Measurements from ENCODE around the gene ZNF519. TPM values are rescaled to one million over a fixed set of nuclear protein-coding genes. Genes with fewer than 3 reads are reported as not detected.

Gene ZNF519
- total and polyA plus RNA-seq, 2 donors (not counting 1 experiment from before 2014, with no cell fraction given) = 5.4 to 19.5 TPM

DNA sequence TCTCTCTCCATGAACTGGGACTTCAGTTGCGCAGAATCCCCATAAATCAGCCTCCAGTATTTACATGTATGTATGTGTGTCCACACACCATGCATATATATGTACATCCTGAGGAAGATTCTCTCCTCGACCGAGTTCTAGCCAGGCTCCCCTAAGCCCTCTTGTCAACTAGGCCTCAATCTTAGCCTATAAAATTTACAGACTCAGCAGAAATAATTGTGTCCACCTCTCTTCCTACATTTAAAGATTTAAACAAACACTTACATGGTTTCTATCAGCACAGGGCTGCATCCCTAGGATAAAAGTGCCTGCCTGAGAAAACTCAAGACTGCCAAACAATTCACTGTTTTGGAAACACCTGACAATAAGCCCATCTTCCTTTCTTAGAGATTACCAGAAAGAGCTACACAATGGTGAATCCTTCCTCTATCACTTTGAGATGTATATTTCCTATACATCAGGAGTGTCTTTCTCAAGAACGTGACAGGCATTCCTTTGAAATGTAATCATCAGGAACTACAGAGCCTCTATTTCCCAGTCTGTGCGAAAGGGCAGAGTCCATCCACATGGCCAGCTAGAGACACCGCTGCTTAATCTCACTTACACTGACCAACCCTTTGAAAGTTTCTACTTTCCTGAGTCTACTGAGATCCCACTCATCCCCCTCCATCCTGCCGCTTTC, 39.5 kb downstream of the ZNF519 start:
- no peak overlapping the region for H3K27ac Mint-ChIP-seq
- WGBS (ENCODE audit: insufficient coverage) = 87% methylated on average over 3 of the region's 7 CpGs
- no peaks in the 10 kb centered on the region for H3K36me3 ChIP-seq (replicated peaks in 1 of 2; ENCODE audit: control extremely low read depth in 1 of 2, control insufficient read depth in 1 of 2, extremely low read depth in 1 of 2, insufficient read depth in 2 of 2, low read length in 1 of 2)
- H3K9ac ChIP-seq (ENCODE audit: low read length) = no peak overlapping the region
- no peak overlapping the region for H3K4me2 ChIP-seq (replicated peaks; ENCODE audit: low read depth, low read length, poor library complexity, severe bottlenecking)
- intact Hi-C loops (cut with micrococcal nuclease) = no loop called here
- H3K4me3 ChIP-seq (ENCODE audit: control extremely low read depth in 1 of 5, extremely low read depth in 1 of 5, insufficient read depth in 1 of 5, low read depth in 2 of 5, low read length in 4 of 5) = no peak overlapping the region
- H3K27me3 ChIP-seq (replicated peaks in 1 of 4; ENCODE audit: control extremely low read depth in 1 of 4, control insufficient read depth in 3 of 4, insufficient read depth in 4 of 4, low read length in 3 of 4) = no peaks in the 10 kb centered on the region
- H3K9me3 ChIP-seq (ENCODE audit: control extremely low read depth in 1 of 3, control insufficient read depth in 2 of 3, insufficient read depth in 1 of 3, low read length in 2 of 3) = peaks cover 0 to 4% (median 0%) of the 10 kb centered on the region in 3 donors
- ChIA-PET POLR2A (no interaction called here), CTCF (no interaction called here)
- H3K9me3 Mint-ChIP-seq (ENCODE audit: insufficient read depth) = no peaks in the 10 kb centered on the region
- no peak overlapping the region for H3K27ac ChIP-seq (ENCODE audit: low read length in 2 of 2)
- no peaks in the 10 kb centered on the region for H4K20me1 ChIP-seq (ENCODE audit: control insufficient read depth, insufficient read depth, low read length, poor library complexity, severe bottlenecking)
- TF ChIP-seq EZH2 (IDR thresholded peaks at IDR 0.05; ENCODE audit: borderline replicate concordance, insufficient read depth, low read depth, low read length, poor library complexity, severe bottlenecking) = no peak
- TF ChIP-seq, protein P1, sequence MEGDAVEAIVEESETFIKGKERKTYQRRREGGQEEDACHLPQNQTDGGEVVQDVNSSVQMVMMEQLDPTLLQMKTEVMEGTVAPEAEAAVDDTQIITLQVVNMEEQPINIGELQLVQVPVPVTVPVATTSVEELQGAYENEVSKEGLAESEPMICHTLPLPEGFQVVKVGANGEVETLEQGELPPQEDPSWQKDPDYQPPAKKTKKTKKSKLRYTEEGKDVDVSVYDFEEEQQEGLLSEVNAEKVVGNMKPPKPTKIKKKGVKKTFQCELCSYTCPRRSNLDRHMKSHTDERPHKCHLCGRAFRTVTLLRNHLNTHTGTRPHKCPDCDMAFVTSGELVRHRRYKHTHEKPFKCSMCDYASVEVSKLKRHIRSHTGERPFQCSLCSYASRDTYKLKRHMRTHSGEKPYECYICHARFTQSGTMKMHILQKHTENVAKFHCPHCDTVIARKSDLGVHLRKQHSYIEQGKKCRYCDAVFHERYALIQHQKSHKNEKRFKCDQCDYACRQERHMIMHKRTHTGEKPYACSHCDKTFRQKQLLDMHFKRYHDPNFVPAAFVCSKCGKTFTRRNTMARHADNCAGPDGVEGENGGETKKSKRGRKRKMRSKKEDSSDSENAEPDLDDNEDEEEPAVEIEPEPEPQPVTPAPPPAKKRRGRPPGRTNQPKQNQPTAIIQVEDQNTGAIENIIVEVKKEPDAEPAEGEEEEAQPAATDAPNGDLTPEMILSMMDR (IDR thresholded peaks at IDR 0.05) = no peak
- no peaks in the 10 kb centered on the region for H3K27me3 Mint-ChIP-seq
- ATAC-seq (ENCODE audit: low read depth) (no peak), DNase-seq (no peak)
- no peaks in the 10 kb centered on the region for H3K4me1 Mint-ChIP-seq
- H3K4me1 ChIP-seq (ENCODE audit: control insufficient read depth in 2 of 2, insufficient read depth in 2 of 2, low read length in 2 of 2) = no peaks in the 10 kb centered on the region
- H3K79me2 ChIP-seq (ENCODE audit: control insufficient read depth, insufficient read depth, low read length) = no peaks in the 10 kb centered on the region
- no peak overlapping the region for H2AFZ ChIP-seq (ENCODE audit: insufficient read depth, low read depth, low read length, poor library complexity, severe bottlenecking)
- no peak overlapping the region for H3K4me3 Mint-ChIP-seq

DNA sequence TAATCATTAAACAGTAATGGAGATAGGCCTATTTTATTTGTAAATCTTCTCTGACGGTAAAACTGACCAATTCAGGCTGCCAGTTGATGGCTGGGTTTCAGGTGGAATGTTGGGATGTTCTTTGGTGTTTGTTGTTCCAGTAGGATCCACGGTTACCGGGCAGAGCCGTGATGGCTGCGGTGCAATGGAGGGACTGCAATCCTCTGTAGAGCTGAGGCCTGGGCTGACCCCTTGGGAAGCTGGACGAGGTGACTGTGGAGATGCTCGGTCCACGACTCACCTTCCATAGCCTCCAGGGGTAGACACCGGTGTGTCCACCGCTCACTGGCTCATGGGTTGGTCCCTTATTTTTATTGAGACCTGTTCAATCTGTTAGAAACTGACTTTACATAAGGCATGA, 42.5 kb downstream of the ZNF519 start:
- no peak for DNase-seq
- Histone ChIP-seq H2AFZ (ENCODE audit: insufficient read depth, low read depth, low read length, poor library complexity, severe bottlenecking) (no peak overlapping the region), H3K9me3 (ENCODE audit: control extremely low read depth in 1 of 3, control insufficient read depth in 2 of 3, insufficient read depth in 1 of 3, low read length in 2 of 3) (no peaks in the 10 kb centered on the region), H4K20me1 (ENCODE audit: control insufficient read depth, insufficient read depth, low read length, poor library complexity, severe bottlenecking) (no peaks in the 10 kb centered on the region), H3K27ac (ENCODE audit: low read length in 2 of 2) (no peak overlapping the region), H3K4me2 (replicated peaks; ENCODE audit: low read depth, low read length, poor library complexity, severe bottlenecking) (no peak overlapping the region), H3K79me2 (ENCODE audit: control insufficient read depth, insufficient read depth, low read length) (no peaks in the 10 kb centered on the region), H3K9ac (ENCODE audit: low read length) (no peak overlapping the region), H3K27me3 (replicated peaks in 1 of 4; ENCODE audit: control extremely low read depth in 1 of 4, control insufficient read depth in 3 of 4, insufficient read depth in 4 of 4, low read length in 3 of 4) (no peaks in the 10 kb centered on the region), H3K36me3 (replicated peaks in 1 of 2; ENCODE audit: control extremely low read depth in 1 of 2, control insufficient read depth in 1 of 2, extremely low read depth in 1 of 2, insufficient read depth in 2 of 2, low read length in 1 of 2) (no peaks in the 10 kb centered on the region), H3K4me3 (ENCODE audit: control extremely low read depth in 1 of 5, extremely low read depth in 1 of 5, insufficient read depth in 1 of 5, low read depth in 2 of 5, low read length in 4 of 5) (no peak overlapping the region), H3K4me1 (ENCODE audit: control insufficient read depth in 2 of 2, insufficient read depth in 2 of 2, low read length in 2 of 2) (no peaks in the 10 kb centered on the region)
- no peak overlapping the region for H3K27ac Mint-ChIP-seq
- H3K27me3 Mint-ChIP-seq = no peaks in the 10 kb centered on the region
- no peaks in the 10 kb centered on the region for H3K9me3 Mint-ChIP-seq (ENCODE audit: insufficient read depth)
- intact Hi-C loops (cut with micrococcal nuclease) = no loop called here
- H3K4me3 Mint-ChIP-seq = no peak overlapping the region
- CTCF ChIA-PET = no interaction called here
- H3K4me1 Mint-ChIP-seq = no peaks in the 10 kb centered on the region
- ATAC-seq (ENCODE audit: low read depth) = no peak
- POLR2A ChIA-PET = no interaction called here
- WGBS (ENCODE audit: insufficient coverage) = 96% methylated on average over 6 of the region's 10 CpGs
- TF ChIP-seq, protein P1 (IDR thresholded peaks at IDR 0.05) = no peak
- TF ChIP-seq EZH2 (IDR thresholded peaks at IDR 0.05; ENCODE audit: borderline replicate concordance, insufficient read depth, low read depth, low read length, poor library complexity, severe bottlenecking) = no peak
